Right atrium auricular region (tissue), 2 donors: ENCODE measurements around the gene TUBB8. TPM values are rescaled to one million over a fixed set of nuclear protein-coding genes. Genes with fewer than 3 reads are reported as not detected.
"Not testable (repeated sequence)": the region's sequence is repeated elsewhere in the genome, so short reads cannot be mapped to it uniquely, and the experiment has no call there.

Experiments
- DNase-seq: peaks from one replicate; pipeline ENCODE4 v3.0.0-alpha.2; 2019; ENCODE audit warnings: low spot score
- H3K27ac ChIP-seq, 2 donors: fragments of 200-600 bp; sonication (generic); 1 replicate in 1 of 2; 2 replicates in 1 of 2; pipeline ENCODE4 v1.5.1; 2016 to 2019
- H3K27me3 ChIP-seq, 2 donors: fragments of 200-600 bp; sonication (generic); one replicate each; pipeline versions ENCODE4 v1.5.1 to v1.6.0; 2017 to 2019
- H3K36me3 ChIP-seq: fragments of 200-600 bp; sonication (generic); one replicate; pipeline ENCODE4 v1.5.1; 2016
- H3K4me1 ChIP-seq, 2 donors: fragments of 200-600 bp; sonication (generic); one replicate each; pipeline versions ENCODE4 v1.5.1 to v1.6.0; 2017 to 2019
- H3K4me3 ChIP-seq, 2 donors: fragments of 200-600 bp; sonication (generic); 1 replicate in 1 of 2; 2 replicates in 1 of 2; pipeline ENCODE4 v1.5.1; 2017 to 2019; ENCODE audit warnings: mild to moderate bottlenecking in 1 of 2, moderate library complexity in 1 of 2
- H3K9me3 ChIP-seq, 2 donors: fragments of 200-600 bp; sonication (generic); one replicate each; pipeline ENCODE4 v1.5.1; 2019
- total RNA-seq, 2 donors: library from RNA; depleted of rRNA; stranded (reverse); fragments of >200 nt; gene quantifications; one replicate each; pipeline ENCODE4 v1.1.0, GENCODE V29; 2016
- TF ChIP-seq, protein P1 (sequence below), 2 donors: fragments of 200-600 bp; sonication (generic); IDR thresholded peaks; one replicate each; pipeline ENCODE4 v1.5.1; 2019; ENCODE audit warnings: antibody characterized with exemption in 2 of 2

Gene TUBB8
- total RNA-seq, 2 donors from 2014 or later = not detected

GRCh38 chr10:78556-78955 is 29.5 kb upstream of the TUBB8 start:
- no peaks in the 10 kb centered on the region for H3K27me3 ChIP-seq
- DNase-seq = no peak

DNA sequence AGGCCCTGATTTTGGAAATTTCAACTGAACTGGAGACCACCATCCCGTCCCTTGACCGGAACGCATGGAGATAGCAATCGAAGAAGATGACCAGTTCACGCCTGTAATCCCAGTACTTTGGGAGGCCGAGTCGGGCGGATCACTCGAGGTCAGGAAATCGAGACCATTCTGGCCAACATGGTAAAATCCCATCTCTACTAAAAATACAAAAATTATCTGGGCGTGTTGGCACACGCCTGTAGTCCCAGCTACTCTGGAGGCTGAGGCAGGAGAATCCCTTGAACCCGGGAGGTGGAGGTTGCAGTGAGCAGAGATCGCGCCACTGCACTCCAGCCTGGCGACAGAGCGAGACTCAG is 25.1 kb upstream of the TUBB8 start:
- H3K27ac ChIP-seq, DNase-seq, H3K9me3 ChIP-seq, H3K27me3 ChIP-seq, H3K4me1 ChIP-seq, H3K36me3 ChIP-seq: not testable (repeated sequence)
- peak overlapping the region; percentile 40 to 57 for H3K4me3 ChIP-seq

More at GRCh38 chr10:78556-78955, 29.5 kb upstream of the TUBB8 start:
- no peaks in the 10 kb centered on the region for H3K9me3 ChIP-seq
- H3K27ac ChIP-seq = no peak overlapping the region
- peaks cover 0 to 8% of the 10 kb centered on the region in 2 donors for H3K4me1 ChIP-seq
- H3K4me3 ChIP-seq = no peak overlapping the region
- H3K36me3 ChIP-seq = no peaks in the 10 kb centered on the region
- TF ChIP-seq, protein P1, sequence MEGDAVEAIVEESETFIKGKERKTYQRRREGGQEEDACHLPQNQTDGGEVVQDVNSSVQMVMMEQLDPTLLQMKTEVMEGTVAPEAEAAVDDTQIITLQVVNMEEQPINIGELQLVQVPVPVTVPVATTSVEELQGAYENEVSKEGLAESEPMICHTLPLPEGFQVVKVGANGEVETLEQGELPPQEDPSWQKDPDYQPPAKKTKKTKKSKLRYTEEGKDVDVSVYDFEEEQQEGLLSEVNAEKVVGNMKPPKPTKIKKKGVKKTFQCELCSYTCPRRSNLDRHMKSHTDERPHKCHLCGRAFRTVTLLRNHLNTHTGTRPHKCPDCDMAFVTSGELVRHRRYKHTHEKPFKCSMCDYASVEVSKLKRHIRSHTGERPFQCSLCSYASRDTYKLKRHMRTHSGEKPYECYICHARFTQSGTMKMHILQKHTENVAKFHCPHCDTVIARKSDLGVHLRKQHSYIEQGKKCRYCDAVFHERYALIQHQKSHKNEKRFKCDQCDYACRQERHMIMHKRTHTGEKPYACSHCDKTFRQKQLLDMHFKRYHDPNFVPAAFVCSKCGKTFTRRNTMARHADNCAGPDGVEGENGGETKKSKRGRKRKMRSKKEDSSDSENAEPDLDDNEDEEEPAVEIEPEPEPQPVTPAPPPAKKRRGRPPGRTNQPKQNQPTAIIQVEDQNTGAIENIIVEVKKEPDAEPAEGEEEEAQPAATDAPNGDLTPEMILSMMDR (IDR thresholded peaks at IDR 0.05) = no peak

- not testable (repeated sequence) for H3K4me1 ChIP-seq, H3K9me3 ChIP-seq, H3K36me3 ChIP-seq, H3K27me3 ChIP-seq, DNase-seq, H3K27ac ChIP-seq
- TF ChIP-seq, protein P1 (IDR thresholded peaks at IDR 0.05) = peak; percentile 73 to 81
- peak overlapping the region; percentile 40 to 57 for H3K4me3 ChIP-seq
Observed at GRCh38 chr10:73543-74265, 24.6 kb upstream of the TUBB8 start.

DNA sequence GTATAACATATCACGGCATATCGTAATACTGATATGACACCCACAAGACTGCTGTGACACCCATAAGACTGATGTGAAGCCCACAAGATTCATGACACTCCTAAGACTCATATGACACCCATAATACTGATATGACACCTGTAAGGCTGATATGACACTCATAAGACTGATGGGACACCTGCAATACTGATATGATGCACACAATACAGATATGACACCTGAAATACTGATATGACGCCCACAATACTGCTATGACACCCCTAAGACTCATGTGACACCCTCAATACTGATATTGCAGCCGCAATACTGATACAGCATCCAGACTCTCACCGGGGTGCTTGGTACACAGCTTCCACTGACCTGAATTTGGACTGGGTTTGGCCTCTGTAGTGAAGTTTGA is 19.1 kb upstream of the TUBB8 start:
- not testable (repeated sequence) for DNase-seq, H3K4me3 ChIP-seq, H3K36me3 ChIP-seq, H3K9me3 ChIP-seq, H3K4me1 ChIP-seq, H3K27ac ChIP-seq, H3K27me3 ChIP-seq

- not testable (repeated sequence) for H3K9me3 ChIP-seq, H3K27me3 ChIP-seq, H3K36me3 ChIP-seq, H3K27ac ChIP-seq, DNase-seq, H3K4me1 ChIP-seq, H3K4me3 ChIP-seq
Observed at GRCh38 chr10:49926-50325, 830 bp upstream of the TUBB8 start.

- not testable (repeated sequence) for DNase-seq, H3K36me3 ChIP-seq, H3K4me3 ChIP-seq, H3K4me1 ChIP-seq, H3K27ac ChIP-seq, H3K27me3 ChIP-seq, H3K9me3 ChIP-seq
Observed at GRCh38 chr10:47864-48263, 1.2 kb downstream of the TUBB8 start.

DNA sequence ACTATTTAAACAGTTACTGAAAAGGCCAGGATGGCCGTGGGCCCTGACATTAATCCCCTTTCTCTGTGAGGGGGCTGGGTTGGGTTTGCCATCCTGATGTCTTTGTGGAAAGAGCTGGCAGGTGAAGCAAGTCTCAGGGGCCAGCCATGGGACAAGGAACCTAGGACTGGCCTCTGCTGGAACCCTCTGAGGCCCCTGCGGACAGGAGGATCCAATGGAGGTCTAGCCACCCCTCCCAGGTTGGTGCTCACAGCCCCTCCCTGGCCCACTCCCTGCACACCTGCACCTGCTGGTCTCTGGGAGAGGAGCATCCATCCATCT is 35.8 kb downstream of the TUBB8 start:
- H3K27me3 ChIP-seq, H3K27ac ChIP-seq, H3K9me3 ChIP-seq, DNase-seq, H3K4me1 ChIP-seq, H3K36me3 ChIP-seq, H3K4me3 ChIP-seq: not testable (repeated sequence)

- not testable (repeated sequence) for H3K4me3 ChIP-seq, H3K9me3 ChIP-seq, H3K4me1 ChIP-seq, DNase-seq, H3K36me3 ChIP-seq, H3K27me3 ChIP-seq, H3K27ac ChIP-seq
Observed at GRCh38 chr10:12444-13314, 36.4 kb downstream of the TUBB8 start.

GRCh38 chr10:11260-11659 is 37.8 kb downstream of the TUBB8 start:
- DNase-seq, H3K36me3 ChIP-seq, H3K4me3 ChIP-seq: not testable (repeated sequence)

DNA sequence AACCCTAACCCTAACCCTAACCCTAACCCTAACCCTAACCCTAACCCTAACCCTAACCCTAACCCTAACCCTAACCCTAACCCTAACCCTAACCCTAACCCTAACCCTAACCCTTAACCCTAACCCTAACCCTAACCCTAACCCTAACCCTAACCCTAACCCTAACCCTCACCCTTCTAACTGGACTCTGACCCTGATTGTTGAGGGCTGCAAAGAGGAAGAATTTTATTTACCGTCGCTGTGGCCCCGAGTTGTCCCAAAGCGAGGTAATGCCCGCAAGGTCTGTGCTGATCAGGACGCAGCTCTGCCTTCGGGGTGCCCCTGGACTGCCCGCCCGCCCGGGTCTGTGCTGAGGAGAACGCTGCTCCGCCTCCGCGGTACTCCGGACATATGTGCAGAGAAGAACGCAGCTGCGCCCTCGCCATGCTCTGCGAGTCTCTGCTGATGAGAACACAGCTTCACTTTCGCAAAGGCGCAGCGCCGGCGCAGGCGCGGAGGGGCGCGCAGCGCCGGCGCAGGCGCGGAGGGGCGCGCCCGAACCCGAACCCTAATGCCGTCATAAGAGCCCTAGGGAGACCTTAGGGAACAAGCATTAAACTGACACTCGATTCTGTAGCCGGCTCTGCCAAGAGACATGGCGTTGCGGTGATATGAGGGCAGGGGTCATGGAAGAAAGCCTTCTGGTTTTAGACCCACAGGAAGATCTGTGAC is 38.7 kb downstream of the TUBB8 start:
- not testable (repeated sequence) for H3K27ac ChIP-seq, H3K27me3 ChIP-seq, H3K9me3 ChIP-seq, DNase-seq, H3K36me3 ChIP-seq, H3K4me1 ChIP-seq, H3K4me3 ChIP-seq

More at GRCh38 chr10:11260-11659, 37.8 kb downstream of the TUBB8 start:
- not testable (repeated sequence) for H3K9me3 ChIP-seq, H3K27ac ChIP-seq, H3K27me3 ChIP-seq, H3K4me1 ChIP-seq
